Loucy (cell line): ENCODE data around the gene AJAP1.

Experiments used
- CTCF ChIP-seq: fragments of 200-600 bp; sonication (generic); conservative IDR thresholded peaks from 2 replicates; pipeline ENCODE4 v1.5.1; 2014; ENCODE audit warnings: mild to moderate bottlenecking, antibody characterized with exemption, low read length
- EZH2phosphoT487 ChIP-seq: fragments of 200-600 bp; IDR thresholded peaks from 2 replicates; pipeline ENCODE4 v1.6.1; 2018; ENCODE audit warnings: antibody characterized with exemption, mild to moderate bottlenecking, moderate library complexity, borderline replicate concordance

GRCh38 chr1:4760088-4760487, 105.7 kb downstream of the AJAP1 start:
- no peak for TF ChIP-seq CTCF
- TF ChIP-seq EZH2phosphoT487 = no peak
